Mesendoderm (in vitro differentiated cells): Measurements from ENCODE around the gene RNASE8.
A peak's percentile ranks its signal among the peaks of the same experiment; 100 is the strongest.

Experiments
- DNase-seq: peaks from one replicate; pipeline ENCODE4 v3.0.0; 2013
- H2AK5ac ChIP-seq: 2 replicates; pipeline ENCODE4 v1.6.1; 2013; ENCODE audit warnings: low read length, inconsistent platforms
- H2BK120ac ChIP-seq: 2 replicates; pipeline ENCODE4 v1.6.1; 2013; ENCODE audit warnings: low read depth, mild to moderate bottlenecking, low read length, moderate library complexity, mixed read lengths
- H2BK15ac ChIP-seq: replicated peaks from 2 replicates; pipeline ENCODE4 v1.6.1; 2013; ENCODE audit warnings: low read depth, mild to moderate bottlenecking, moderate library complexity
- H2BK5ac ChIP-seq: 2 replicates; pipeline ENCODE4 v1.6.1; 2013; ENCODE audit warnings: low read length, inconsistent platforms
- H3K18ac ChIP-seq: 2 replicates; pipeline ENCODE4 v1.6.1; 2013; ENCODE audit warnings: mild to moderate bottlenecking, low read length, mixed read lengths
- H3K23ac ChIP-seq: one replicate; pipeline ENCODE4 v1.6.1; 2013; ENCODE audit warnings: low read length
- H3K27ac ChIP-seq: 2 replicates; pipeline ENCODE4 v1.5.1; 2013; ENCODE audit warnings: low read depth, mild to moderate bottlenecking, inconsistent platforms, low read length, moderate library complexity
- H3K27me3 ChIP-seq: 2 replicates; pipeline ENCODE4 v1.6.1; 2013; ENCODE audit warnings: low read length, control low read depth, mild to moderate bottlenecking, inconsistent platforms; ENCODE audit not compliant: insufficient read depth, poor library complexity
- H3K36me3 ChIP-seq: 2 replicates; pipeline ENCODE4 v1.6.1; 2013; ENCODE audit warnings: low read length, inconsistent platforms; ENCODE audit not compliant: control insufficient read depth, insufficient read depth
- H3K4ac ChIP-seq: one replicate; pipeline ENCODE4 v1.6.1; 2013; ENCODE audit warnings: low read depth, mild to moderate bottlenecking, low read length, moderate library complexity
- H3K4me1 ChIP-seq: 2 replicates; pipeline ENCODE4 v1.6.1; 2013; ENCODE audit warnings: low read depth, low read length, inconsistent platforms; ENCODE audit not compliant: control insufficient read depth
- H3K4me2 ChIP-seq: 2 replicates; pipeline ENCODE4 v1.6.1; 2013; ENCODE audit warnings: low read length
- H3K4me3 ChIP-seq: 2 replicates; pipeline ENCODE4 v1.5.1; 2013; ENCODE audit warnings: mild to moderate bottlenecking, low read length
- H3K56ac ChIP-seq: one replicate; pipeline ENCODE4 v1.6.1; 2013; ENCODE audit warnings: low read length
- H3K79me1 ChIP-seq: 2 replicates; pipeline ENCODE4 v1.6.1; 2013; ENCODE audit warnings: low read length, inconsistent platforms
- H3K79me2 ChIP-seq: 2 replicates; pipeline ENCODE4 v1.6.1; 2013; ENCODE audit warnings: mild to moderate bottlenecking, low read length; ENCODE audit not compliant: control insufficient read depth, insufficient read depth
- H3K9ac ChIP-seq: 2 replicates; pipeline ENCODE4 v1.6.1; 2013; ENCODE audit warnings: low read length, inconsistent platforms
- H4K5ac ChIP-seq: one replicate; pipeline ENCODE4 v1.6.1; 2013; ENCODE audit warnings: low read length
- H4K8ac ChIP-seq: one replicate; pipeline ENCODE4 v1.6.1; 2013; ENCODE audit warnings: low read depth, mild to moderate bottlenecking, control low read depth, low read length, moderate library complexity
- WGBS: extraction: QIAGEN DNeasy Blood & Tissue Kit; methylation state at CpG from one replicate; pipeline ENCODE4 v1.1.7; 2013; ENCODE audit warnings: low lambda C conversion rate, missing lambda C conversion rate; ENCODE audit not compliant: insufficient coverage; ENCODE audit errors: extremely low coverage; 5-methylcytosine and 5-hydroxymethylcytosine counted together

Gene RNASE8

GRCh38 chr14:21070610-21071224 is 13.1 kb downstream of the RNASE8 start:
- peak overlapping the region; percentile 89 for H3K4me3 ChIP-seq
- H3K36me3 ChIP-seq: peaks cover 5% of the 10 kb centered on the region
- H4K8ac ChIP-seq: no peak overlapping the region
- peak overlapping the region; percentile 98 for H3K9ac ChIP-seq
- peak; percentile 94 for DNase-seq
- no peak overlapping the region for H2AK5ac ChIP-seq
- H3K4me1 ChIP-seq: peaks cover 5% of the 10 kb centered on the region
- H3K18ac ChIP-seq: peak overlapping the region; percentile 77
- peak overlapping the region; percentile 98 for H2BK5ac ChIP-seq
- H3K4ac ChIP-seq: peak overlapping the region; percentile 46
- peaks cover 3% of the 10 kb centered on the region for H3K79me2 ChIP-seq
- no peaks in the 10 kb centered on the region for H3K27me3 ChIP-seq
- peaks cover 8% of the 10 kb centered on the region for H3K79me1 ChIP-seq
- H3K56ac ChIP-seq: peak overlapping the region; percentile 99
- H2BK120ac ChIP-seq: peak overlapping the region; percentile 8
- H4K5ac ChIP-seq: no peak overlapping the region
- H3K4me2 ChIP-seq: peak overlapping the region; percentile 97
- no peak overlapping the region for H2BK15ac ChIP-seq
- WGBS: no CpG with 5 or more reads among the region's 23 CpGs
- peak overlapping the region; percentile 98 for H3K23ac ChIP-seq
- H3K27ac ChIP-seq: peak overlapping the region; percentile 99

GRCh38 chr14:21071225-21072030 is 13.8 kb downstream of the RNASE8 start:
- Histone ChIP-seq H3K4ac (peak overlapping the region; percentile 46), H3K27me3 (no peaks in the 10 kb centered on the region), H2BK15ac (no peak overlapping the region), H4K8ac (no peak overlapping the region), H3K79me1 (peaks cover 8% of the 10 kb centered on the region), H3K56ac (peak overlapping the region; percentile 99), H3K79me2 (peaks cover 3% of the 10 kb centered on the region), H3K18ac (peak overlapping the region; percentile 95), H3K4me1 (peaks cover 5% of the 10 kb centered on the region), H3K23ac (peak overlapping the region; percentile 98), H3K4me3 (peak overlapping the region; percentile 89), H2AK5ac (peak overlapping the region; percentile 43), H2BK120ac (peak overlapping the region; percentile 14), H3K27ac (peak overlapping the region; percentile 99), H3K4me2 (peak overlapping the region; percentile 97), H3K36me3 (peaks cover 8% of the 10 kb centered on the region), H2BK5ac (peak overlapping the region; percentile 98), H3K9ac (peak overlapping the region; percentile 98), H4K5ac (peak overlapping the region; percentile 12)
- no CpG with 5 or more reads among the region's 37 CpGs for WGBS
- peak; percentile 98 for DNase-seq

- Histone ChIP-seq H3K27ac (peak overlapping the region; percentile 99), H3K9ac (peak overlapping the region; percentile 93), H2BK120ac (no peak overlapping the region), H3K4ac (no peak overlapping the region), H2BK15ac (no peak overlapping the region), H3K79me2 (peaks cover 3% of the 10 kb centered on the region), H3K27me3 (no peaks in the 10 kb centered on the region), H2BK5ac (peak overlapping the region; percentile 95), H3K79me1 (peaks cover 8% of the 10 kb centered on the region), H3K56ac (peak overlapping the region; percentile 99), H3K18ac (peak overlapping the region; percentile 95), H3K23ac (peak overlapping the region; percentile 9), H3K4me3 (peak overlapping the region; percentile 46), H3K36me3 (peaks cover 11% of the 10 kb centered on the region), H3K4me2 (peak overlapping the region; percentile 78), H4K5ac (peak overlapping the region; percentile 12), H4K8ac (no peak overlapping the region), H3K4me1 (peaks cover 5% of the 10 kb centered on the region), H2AK5ac (peak overlapping the region; percentile 43)
- DNase-seq: peak; percentile 70
- WGBS: no CpG with 5 or more reads among the region's 4 CpGs
These were observed 14.4 kb downstream of the RNASE8 start for GRCh38 chr14:21072031-21072473.

GRCh38 chr14:21072781-21073339 is 15.2 kb downstream of the RNASE8 start:
- H3K18ac ChIP-seq: no peak overlapping the region
- H4K5ac ChIP-seq: no peak overlapping the region
- peaks cover 3% of the 10 kb centered on the region for H3K79me2 ChIP-seq
- H3K9ac ChIP-seq: no peak overlapping the region
- peaks cover 8% of the 10 kb centered on the region for H3K79me1 ChIP-seq
- H2BK120ac ChIP-seq: no peak overlapping the region
- no peak overlapping the region for H2AK5ac ChIP-seq
- no peak overlapping the region for H2BK15ac ChIP-seq
- H2BK5ac ChIP-seq: no peak overlapping the region
- peaks cover 13% of the 10 kb centered on the region for H3K36me3 ChIP-seq
- H4K8ac ChIP-seq: no peak overlapping the region
- no peaks in the 10 kb centered on the region for H3K27me3 ChIP-seq
- H3K4me1 ChIP-seq: peaks cover 5% of the 10 kb centered on the region
- no peak overlapping the region for H3K4me3 ChIP-seq
- no peak for DNase-seq
- no CpG with 5 or more reads among the region's 9 CpGs for WGBS
- peak overlapping the region; percentile 99 for H3K56ac ChIP-seq
- H3K23ac ChIP-seq: no peak overlapping the region
- no peak overlapping the region for H3K27ac ChIP-seq
- H3K4ac ChIP-seq: no peak overlapping the region
- H3K4me2 ChIP-seq: no peak overlapping the region

- peaks cover 17% of the 10 kb centered on the region for H3K36me3 ChIP-seq
These were observed 16.3 kb downstream of the RNASE8 start for GRCh38 chr14:21073921-21074320.

More at GRCh38 chr14:21073921-21074320, 16.3 kb downstream of the RNASE8 start:
- Histone ChIP-seq H3K9ac (no peak overlapping the region), H3K18ac (no peak overlapping the region), H2AK5ac (no peak overlapping the region), H3K4me1 (peaks cover 4% of the 10 kb centered on the region), H3K4me3 (no peak overlapping the region), H4K5ac (no peak overlapping the region), H3K4me2 (no peak overlapping the region), H4K8ac (no peak overlapping the region), H3K23ac (no peak overlapping the region), H2BK5ac (no peak overlapping the region), H3K4ac (no peak overlapping the region), H3K27ac (no peak overlapping the region), H3K79me1 (peaks cover 8% of the 10 kb centered on the region), H2BK120ac (no peak overlapping the region), H3K27me3 (no peaks in the 10 kb centered on the region), H2BK15ac (no peak overlapping the region), H3K79me2 (peaks cover 3% of the 10 kb centered on the region), H3K56ac (no peak overlapping the region)
- no CpG with 5 or more reads among the region's 9 CpGs for WGBS
- no peak for DNase-seq
